SU-DHL-6 (cell line): ENCODE data around the gene C6orf52.
A peak's percentile ranks its signal among the peaks of the same experiment; 100 is the strongest.

Experiments
- H2AFZ ChIP-seq: fragments of 200-600 bp; sonication (generic); 2 replicates; pipeline ENCODE4 v1.6.1; 2014; ENCODE audit warnings: low read depth, mild to moderate bottlenecking, moderate library complexity, mixed read lengths, antibody characterized with exemption, low read length; ENCODE audit not compliant: severe bottlenecking
- H3F3A ChIP-seq: fragments of 200-600 bp; shearing (Covaris generic); 2 replicates; pipeline ENCODE4 v1.6.0; 2016; ENCODE audit warnings: antibody characterized with exemption, mild to moderate bottlenecking; ENCODE audit not compliant: insufficient read depth
- H3K27ac ChIP-seq: fragments of 200-600 bp; sonication (generic); 2 replicates; pipeline ENCODE4 v1.5.1; 2016; ENCODE audit warnings: low read depth, mild to moderate bottlenecking, low read length, moderate library complexity, mixed read lengths
- H3K27me3 ChIP-seq: fragments of 200-600 bp; sonication (generic), shearing (Covaris generic); 2 replicates; pipeline ENCODE4 v1.6.0; 2014; ENCODE audit warnings: mild to moderate bottlenecking, low read length
- H3K36me3 ChIP-seq: fragments of 200-600 bp; sonication (generic); 2 replicates; pipeline ENCODE4 v1.6.1; 2014; ENCODE audit warnings: mild to moderate bottlenecking, low read length, mixed read lengths
- H3K4me2 ChIP-seq: fragments of 300-600, 200-600 bp; shearing (Covaris generic), sonication (generic); 2 replicates; pipeline ENCODE4 v1.6.0; 2014; ENCODE audit warnings: low read length, low read depth, mild to moderate bottlenecking; ENCODE audit not compliant: poor library complexity, severe bottlenecking
- H3K4me3 ChIP-seq: fragments of 200-600 bp; sonication (generic); 2 replicates; pipeline ENCODE4 v1.5.1; 2014; ENCODE audit warnings: antibody characterized with exemption, low read length, mild to moderate bottlenecking, mixed read lengths; ENCODE audit not compliant: insufficient read depth, poor library complexity, severe bottlenecking
- H3K79me2 ChIP-seq: fragments of 200-600 bp; sonication (generic); 2 replicates; pipeline ENCODE4 v1.6.1; 2014; ENCODE audit warnings: mild to moderate bottlenecking, low read length, moderate library complexity; ENCODE audit not compliant: insufficient read depth
- H3K9ac ChIP-seq: fragments of 200-600 bp; sonication (generic); 2 replicates; pipeline ENCODE4 v1.7.0; 2014; ENCODE audit warnings: mild to moderate bottlenecking, low read length
- H3K9me2 ChIP-seq: fragments of 200-600 bp; sonication (generic); replicated peaks from 2 replicates; pipeline ENCODE4 v1.6.1; 2014; ENCODE audit warnings: low read length; ENCODE audit not compliant: insufficient read depth
- H3K9me3 ChIP-seq: fragments of 200-600 bp; sonication (generic); 2 replicates; pipeline ENCODE4 v1.6.1; 2014; ENCODE audit warnings: low read length, mixed read lengths; ENCODE audit not compliant: insufficient read depth
- H4K20me1 ChIP-seq: fragments of 200-600 bp; sonication (generic); 2 replicates; pipeline ENCODE4 v1.6.1; 2014; ENCODE audit warnings: low read depth, mild to moderate bottlenecking, antibody characterized with exemption, low read length, moderate library complexity, mixed read lengths
- CTCF ChIP-seq: fragments of 200-600 bp; sonication (generic); IDR thresholded peaks from one replicate; pipeline ENCODE4 v1.5.1; 2017; ENCODE audit warnings: antibody characterized with exemption, mild to moderate bottlenecking, low read length, moderate library complexity; ENCODE audit not compliant: insufficient read depth, poor library complexity, severe bottlenecking
- EZH2phosphoT487 ChIP-seq: fragments of 200-600 bp; sonication (generic), shearing (Covaris generic); conservative IDR thresholded peaks from 2 replicates; pipeline ENCODE4 v1.6.1; 2018; ENCODE audit warnings: mild to moderate bottlenecking, antibody characterized with exemption, low read length, moderate library complexity, mixed read lengths

The C6orf52 gene

DNA sequence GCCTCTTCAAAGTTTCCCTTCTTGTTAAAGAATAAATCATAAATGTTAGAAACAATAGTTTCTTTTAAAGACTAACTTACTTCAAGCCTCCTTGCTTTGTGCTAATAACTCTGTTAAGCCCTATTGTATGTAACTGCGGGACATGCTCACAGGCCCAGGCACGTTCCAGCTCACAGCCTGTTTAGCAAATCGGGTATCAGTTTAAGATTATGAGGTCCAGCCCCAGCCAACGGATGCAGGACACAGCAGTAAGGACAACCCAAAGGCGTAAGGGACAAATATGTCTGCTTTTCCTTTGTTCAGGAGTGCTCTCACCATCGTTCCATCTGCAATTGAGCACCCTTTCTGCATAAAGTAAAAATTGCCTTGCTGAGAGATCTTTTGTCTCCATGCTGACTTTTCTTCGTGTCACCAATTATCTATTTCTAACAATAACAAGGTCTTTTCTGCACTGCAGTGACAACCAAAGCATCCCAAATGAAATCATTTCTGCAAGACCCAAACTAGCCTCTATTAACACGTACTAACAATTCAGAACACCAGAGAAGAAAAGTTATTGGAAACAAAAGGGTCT lies 1.4 kb downstream of the C6orf52 start:
- Histone ChIP-seq H3K79me2 (peaks cover 38% of the 10 kb centered on the region), H2AFZ (no peak overlapping the region), H3K9me3 (no peaks in the 10 kb centered on the region), H3F3A (peaks cover 24% of the 10 kb centered on the region), H3K36me3 (peaks cover 8% of the 10 kb centered on the region; the same call in 1 of the 2 replicates), H3K4me3 (peak overlapping the region; percentile 97), H4K20me1 (no peaks in the 10 kb centered on the region), H3K9me2 (no peaks in the 10 kb centered on the region), H3K27ac (no peak overlapping the region), H3K9ac (peak overlapping the region; percentile 82), H3K27me3 (no peaks in the 10 kb centered on the region), H3K4me2 (peak overlapping the region; percentile 72)
- no peak for TF ChIP-seq CTCF
- TF ChIP-seq EZH2phosphoT487, result no peak

GRCh38 chr6:10690651-10691445 lies 3.6 kb downstream of the C6orf52 start:
- no peak overlapping the region for H3K4me2 ChIP-seq
- H2AFZ ChIP-seq, result no peak overlapping the region
- H4K20me1 ChIP-seq, result no peaks in the 10 kb centered on the region
- no peak overlapping the region for H3K27ac ChIP-seq
- 0 out of 2 replicates have a peak, but pooled peaks cover 4% of the 10 kb centered on the region for H3K36me3 ChIP-seq
- no peaks in the 10 kb centered on the region for H3K27me3 ChIP-seq
- no peaks in the 10 kb centered on the region for H3K9me3 ChIP-seq
- no peak overlapping the region for H3K4me3 ChIP-seq
- H3K9ac ChIP-seq, result no peak overlapping the region
- TF ChIP-seq EZH2phosphoT487, result no peak
- TF ChIP-seq CTCF, result no peak
- H3K79me2 ChIP-seq, result peaks cover 17% of the 10 kb centered on the region
- H3F3A ChIP-seq, result peaks cover 21% of the 10 kb centered on the region
- no peaks in the 10 kb centered on the region for H3K9me2 ChIP-seq

DNA sequence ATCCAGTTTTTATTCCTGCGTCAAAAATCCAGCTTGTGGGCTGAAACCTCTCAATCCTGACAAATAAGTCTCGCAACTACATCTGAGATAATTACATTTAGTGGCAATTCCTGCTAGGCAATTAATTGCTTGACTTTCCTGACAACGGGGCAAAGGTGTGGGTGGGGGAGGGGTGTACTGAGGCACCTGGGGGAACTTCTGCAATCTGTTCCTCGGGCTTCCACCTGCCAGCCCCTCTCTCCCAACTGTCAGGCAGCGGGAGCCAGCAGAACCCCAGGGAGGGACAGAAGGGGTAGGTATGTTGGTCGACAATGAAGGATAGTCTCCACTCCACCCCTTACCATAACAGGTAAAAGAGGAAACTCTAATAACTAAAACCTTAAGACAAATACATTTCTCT lies 6.8 kb downstream of the C6orf52 start:
- H4K20me1 ChIP-seq, result no peaks in the 10 kb centered on the region
- no peaks in the 10 kb centered on the region for H3K27me3 ChIP-seq
- H3K36me3 ChIP-seq, result no peaks in the 10 kb centered on the region
- no peak overlapping the region for H3K4me3 ChIP-seq
- no peak for TF ChIP-seq CTCF
- no peak for TF ChIP-seq EZH2phosphoT487
- H3K9ac ChIP-seq, result no peak overlapping the region
- no peak overlapping the region for H2AFZ ChIP-seq
- H3K9me2 ChIP-seq, result no peaks in the 10 kb centered on the region
- H3F3A ChIP-seq, result peaks cover 14% of the 10 kb centered on the region
- H3K27ac ChIP-seq, result no peak overlapping the region
- H3K9me3 ChIP-seq, result peaks cover 4% of the 10 kb centered on the region; the same call in 1 of the 2 replicates
- no peak overlapping the region for H3K4me2 ChIP-seq
- no peaks in the 10 kb centered on the region for H3K79me2 ChIP-seq
